Right lung (tissue), 5 donors: Measurements from ENCODE around the gene SDS. TPM values are rescaled to one million over a fixed set of nuclear protein-coding genes. Genes with fewer than 3 reads are reported as not detected.

Experiments
- DNase-seq, 2 donors: peaks; one replicate each; pipeline ENCODE4 v3.0.0-alpha.2; 2013
- polyA plus RNA-seq, 5 donors: library from polyadenylated mRNA; unstranded; fragments of 120-200 nt; gene quantifications; one replicate each; pipeline versions ENCODE4 v1.2.1 to v1.2.3, GENCODE V29; 2013; ENCODE audit warnings: inconsistent platforms in 1 of 5, low replicate concordance in 1 of 5; ENCODE audit not compliant: insufficient read length in 5 of 5, insufficient read depth in 1 of 5

The SDS gene
- polyA plus RNA-seq, 5 donors = 0.17 to 0.40 (median 0.28) TPM; not detected in 1

DNA sequence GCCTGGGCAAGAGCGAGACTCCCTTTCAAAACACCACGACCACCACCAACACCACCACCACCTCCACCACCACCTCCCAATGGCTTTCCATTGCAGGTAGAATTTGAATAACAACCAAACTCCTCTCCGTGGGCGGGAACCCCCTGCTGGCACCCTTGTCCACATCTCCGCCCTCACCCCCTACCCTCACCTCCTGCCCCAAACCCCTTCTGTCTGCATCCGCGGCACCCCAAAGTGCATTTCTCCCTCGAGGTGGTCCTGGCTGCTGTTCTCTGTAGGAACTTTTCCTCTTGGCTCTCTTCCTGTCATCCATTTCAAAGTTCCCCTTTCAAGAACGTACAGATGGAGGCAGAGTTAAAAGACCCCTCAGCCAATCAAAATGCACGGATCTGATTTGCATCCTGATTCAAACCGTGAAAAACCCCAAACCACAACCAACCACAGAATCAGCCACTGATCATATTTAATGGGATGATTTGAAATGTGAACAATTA lies 22.3 kb upstream of the SDS start:
- no peak for DNase-seq

DNA sequence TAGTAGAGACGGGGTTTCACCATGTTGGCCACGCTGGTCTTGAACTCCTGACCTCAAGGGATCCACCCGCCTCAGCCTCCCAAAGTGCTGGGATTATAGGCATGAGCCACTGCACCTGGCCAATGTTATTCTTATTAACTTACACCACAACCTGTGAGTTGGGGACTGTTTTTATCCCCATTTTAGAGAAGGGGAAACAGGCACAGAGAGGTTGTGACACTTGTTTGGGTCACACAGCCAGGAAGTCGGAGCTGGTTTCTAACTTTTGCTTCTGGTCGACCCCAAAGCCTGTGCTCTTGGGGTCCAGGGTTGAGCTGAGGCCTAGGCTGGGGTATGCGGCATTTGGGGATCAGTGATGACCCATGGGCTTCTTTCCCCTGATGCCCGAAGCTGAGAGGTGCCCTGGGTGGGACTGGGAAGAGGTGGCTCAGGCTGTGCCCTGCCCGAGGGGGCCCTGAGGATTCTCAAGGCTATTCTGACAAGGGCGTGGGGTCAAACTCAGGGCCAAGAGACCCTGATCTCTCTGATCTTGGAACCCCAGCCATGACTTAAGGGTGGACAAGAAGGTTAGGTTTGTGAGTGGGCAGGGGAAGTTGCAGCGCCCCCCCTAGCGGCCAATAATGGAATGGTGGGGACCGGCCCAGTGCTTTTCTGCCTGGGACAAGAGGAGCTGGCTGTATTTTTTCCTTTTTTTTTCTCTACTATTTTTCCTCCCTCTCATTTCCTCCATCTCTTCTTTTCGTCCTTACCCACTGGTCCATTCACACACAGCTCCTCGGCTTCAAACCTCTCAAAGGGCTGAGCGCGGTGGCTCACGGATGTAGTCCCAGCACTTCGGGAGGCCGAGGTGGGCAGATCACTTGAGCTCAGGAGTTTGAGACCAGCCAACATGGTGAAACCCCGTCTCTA lies 21.5 kb upstream of the SDS start:
- DNase-seq = no peak

DNA sequence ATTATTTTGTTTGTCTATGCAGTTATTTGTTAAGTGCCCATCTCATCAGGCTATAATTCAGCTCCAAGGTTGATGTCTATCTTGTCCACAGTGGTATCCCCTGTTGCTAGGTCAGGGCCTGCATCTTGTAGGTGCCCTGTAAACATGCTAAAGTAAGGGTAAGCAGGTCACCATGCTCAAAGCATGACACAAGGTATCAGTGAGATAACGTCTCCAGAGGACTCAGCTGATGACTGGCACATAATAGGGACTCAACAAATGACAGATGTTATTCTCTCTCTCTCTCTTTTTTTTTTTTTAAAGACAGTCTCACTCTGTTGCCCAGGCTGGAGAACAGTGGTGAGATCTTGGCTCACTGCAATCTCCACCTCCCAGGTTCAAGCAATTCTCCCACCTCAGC lies 20.8 kb upstream of the SDS start:
- DNase-seq = no peak

DNA sequence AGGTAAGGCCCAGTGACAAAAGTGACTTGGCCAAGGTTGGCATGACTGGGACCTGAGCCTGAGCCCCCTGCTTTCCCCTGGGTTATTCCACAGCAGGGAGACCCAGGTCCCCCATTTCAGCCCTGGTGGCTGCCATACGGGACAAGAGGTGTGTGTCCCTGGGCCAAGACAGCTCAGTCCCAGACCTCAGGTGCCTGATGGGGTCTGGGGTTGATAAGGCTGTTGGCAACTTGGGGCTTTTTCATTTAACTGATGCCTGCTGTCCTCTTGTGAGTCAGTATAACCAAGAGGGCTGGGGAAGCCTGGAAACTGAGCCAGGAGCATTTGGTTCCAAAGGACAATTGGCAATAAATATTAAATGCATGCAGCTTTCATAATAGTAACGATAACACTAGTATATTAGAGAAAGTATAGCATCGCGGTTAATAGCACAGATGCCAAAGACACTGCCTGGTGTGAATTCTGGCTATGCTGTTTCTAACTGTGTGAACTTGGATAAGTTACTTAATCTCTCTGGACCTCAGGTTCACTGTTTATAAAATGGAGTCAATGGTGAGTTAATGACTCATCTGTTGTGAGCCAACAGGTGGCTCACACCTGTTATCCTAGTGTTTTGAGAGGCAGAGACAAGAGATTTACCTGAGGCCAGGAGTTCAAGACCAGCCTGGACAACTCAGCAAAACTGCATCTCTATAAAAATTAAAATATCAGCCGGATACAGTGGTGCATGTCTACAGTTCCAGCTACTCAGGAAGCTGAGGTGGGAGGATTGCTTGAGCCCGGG lies 19.4 kb upstream of the SDS start:
- DNase-seq = no peak

DNA sequence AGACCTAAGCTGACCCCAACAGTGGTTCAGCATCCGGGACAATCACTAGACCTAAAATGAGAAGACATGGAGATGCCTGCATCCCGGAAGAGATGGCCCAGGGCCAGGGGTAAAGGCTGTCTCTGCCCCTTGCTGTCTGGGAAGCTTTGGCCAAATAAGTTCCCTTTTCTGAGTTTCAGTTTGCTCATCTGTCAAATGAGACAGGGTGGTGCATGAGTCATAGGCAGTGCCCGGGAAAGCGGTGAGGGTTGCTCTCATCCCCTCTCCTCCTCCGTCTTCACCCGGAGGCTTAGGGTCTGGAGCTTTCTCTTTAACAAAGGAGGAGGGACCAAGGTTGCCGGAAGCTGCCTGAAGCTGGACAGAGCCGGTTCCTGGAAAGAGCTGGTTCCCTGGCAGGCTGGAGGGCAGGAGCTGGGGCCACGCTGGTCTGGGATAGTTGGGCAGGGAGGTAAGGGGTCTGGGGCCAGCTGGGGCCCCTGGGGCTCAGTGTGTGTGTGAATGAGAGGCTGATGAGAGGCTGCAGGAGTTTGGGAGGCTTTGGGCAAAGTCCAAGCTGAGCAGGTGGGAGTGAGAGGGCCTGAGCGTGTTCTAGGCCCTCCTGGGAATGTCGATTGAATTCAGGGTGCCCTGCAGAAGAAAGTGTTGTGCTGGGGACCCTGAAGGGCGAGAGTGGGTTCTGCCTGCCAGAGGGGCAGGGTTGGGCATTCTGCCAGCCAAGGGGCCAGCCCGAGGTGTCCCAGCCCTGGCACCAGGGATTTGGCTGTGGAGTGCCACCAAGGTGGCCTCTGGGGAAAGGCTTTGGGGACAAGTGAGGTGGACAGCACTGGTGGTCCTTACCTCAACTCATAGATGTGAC lies 18.6 kb upstream of the SDS start, which contains the start of gene SDSL:
SDSL (plus strand) TSS at position 351 of the 856 bp plus-strand sequence. CDS start 5,603 bp downstream, outside the sequence.
- DNase-seq = peak; percentile 42

DNA sequence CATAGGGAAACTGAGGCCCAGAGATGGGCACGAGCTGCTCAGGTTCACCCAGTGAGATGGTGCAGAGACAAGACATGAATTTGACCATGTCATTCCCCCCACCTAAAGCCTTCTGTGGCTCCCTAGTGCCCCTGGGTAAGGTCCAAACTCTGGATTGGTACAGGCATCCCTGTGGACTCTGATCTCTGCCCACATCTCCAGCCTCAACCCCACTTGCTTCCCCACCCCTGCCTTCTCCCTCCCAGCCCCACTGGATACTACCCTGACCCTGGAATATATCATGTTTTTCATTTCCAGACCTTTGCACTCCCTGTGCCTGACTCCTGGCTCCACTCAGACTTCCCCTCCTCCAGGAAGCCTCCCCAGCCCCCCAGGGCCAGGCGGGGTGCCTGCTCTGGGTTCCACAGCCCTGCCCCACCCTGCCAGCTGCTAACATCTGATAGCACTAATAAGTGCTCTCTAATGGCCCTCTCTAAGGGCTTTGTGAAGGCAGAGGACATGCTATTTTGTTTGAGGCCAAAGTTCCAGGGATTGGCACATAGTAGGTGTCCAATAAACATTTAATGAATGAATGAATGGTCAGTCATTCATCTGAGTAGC lies 17.4 kb upstream of the SDS start:
- no peak for DNase-seq

GRCh38 chr12:113418213-113418879 lies 14.7 kb upstream of the SDS start:
- no peak for DNase-seq

DNA sequence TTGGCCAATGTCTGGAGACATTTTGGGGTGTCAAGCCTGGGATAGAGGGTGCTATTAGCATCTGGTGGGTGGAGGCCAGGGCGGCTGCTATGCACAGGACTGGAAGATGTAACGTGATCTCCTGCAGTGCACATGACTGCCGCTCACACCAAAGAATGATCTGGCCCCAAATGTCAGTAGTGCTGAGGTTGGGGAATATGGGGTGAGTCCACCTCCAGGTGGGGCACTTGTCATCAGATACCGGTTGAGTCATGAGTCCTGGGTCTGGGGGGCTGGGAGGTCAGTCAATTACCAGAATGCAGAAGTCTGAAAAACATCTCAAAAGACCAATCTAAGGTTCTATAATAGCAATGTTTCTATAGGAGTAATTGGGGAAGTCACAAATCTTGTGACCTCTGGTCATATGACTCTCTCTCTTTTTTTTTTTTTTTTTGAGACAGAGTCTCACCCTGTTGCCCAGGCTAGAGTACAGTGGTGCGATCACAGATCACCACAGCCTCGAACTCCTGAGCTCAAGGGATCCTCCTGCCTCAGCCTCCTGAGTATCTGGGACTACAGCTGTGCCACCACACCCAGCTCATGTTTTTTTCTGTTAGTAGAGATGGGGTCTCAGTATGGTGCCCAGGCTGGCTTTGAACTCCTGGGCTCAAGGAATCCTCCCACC lies 12.5 kb upstream of the SDS start:
- DNase-seq = no peak

- no peak for DNase-seq
These were observed 10.9 kb upstream of the SDS start for GRCh38 chr12:113414519-113415038.

GRCh38 chr12:113413488-113413939 lies 9.8 kb upstream of the SDS start:
- no peak for DNase-seq

- DNase-seq = no peak
These were observed 5.9 kb upstream of the SDS start for GRCh38 chr12:113409462-113410124.

GRCh38 chr12:113408756-113409298 lies 5.1 kb upstream of the SDS start:
- no peak for DNase-seq

GRCh38 chr12:113407931-113408600 lies 4.4 kb upstream of the SDS start:
- no peak for DNase-seq

- DNase-seq = no peak
These were observed 2.0 kb upstream of the SDS start for GRCh38 chr12:113405694-113406093.

DNA sequence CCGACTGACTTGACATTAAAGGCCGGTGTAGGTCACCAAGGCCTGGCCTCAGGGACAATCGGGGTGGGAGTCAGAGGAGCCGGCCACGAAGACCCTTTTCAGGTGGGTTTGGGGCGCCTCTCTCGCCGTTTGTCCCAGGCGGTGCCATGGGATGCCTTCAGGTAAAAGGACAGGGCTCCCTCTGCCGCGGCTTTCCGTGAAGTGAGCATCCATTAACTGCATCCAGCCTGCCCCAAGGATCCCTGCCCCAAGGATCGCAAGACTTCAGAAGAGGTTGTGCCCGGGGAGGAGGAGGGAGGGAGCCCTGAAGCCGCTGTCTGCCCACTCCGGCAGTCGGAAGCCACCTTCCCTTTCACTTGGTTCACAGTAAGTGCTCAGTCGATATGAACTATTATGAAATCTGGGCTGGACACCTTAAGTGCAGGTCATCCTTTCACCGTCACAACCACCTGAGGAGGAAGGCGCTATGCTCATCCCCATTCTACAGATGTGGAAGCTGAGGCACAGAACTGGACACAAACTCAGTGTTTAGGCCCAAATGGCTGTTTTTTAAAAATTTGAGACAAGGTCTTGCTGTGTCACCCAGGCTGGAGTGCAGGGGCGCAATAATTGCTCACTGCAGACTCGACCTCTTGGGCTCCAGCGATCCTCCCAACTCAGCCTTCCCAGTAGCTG lies 964 bp downstream of the SDS start:
- no peak for DNase-seq

DNA sequence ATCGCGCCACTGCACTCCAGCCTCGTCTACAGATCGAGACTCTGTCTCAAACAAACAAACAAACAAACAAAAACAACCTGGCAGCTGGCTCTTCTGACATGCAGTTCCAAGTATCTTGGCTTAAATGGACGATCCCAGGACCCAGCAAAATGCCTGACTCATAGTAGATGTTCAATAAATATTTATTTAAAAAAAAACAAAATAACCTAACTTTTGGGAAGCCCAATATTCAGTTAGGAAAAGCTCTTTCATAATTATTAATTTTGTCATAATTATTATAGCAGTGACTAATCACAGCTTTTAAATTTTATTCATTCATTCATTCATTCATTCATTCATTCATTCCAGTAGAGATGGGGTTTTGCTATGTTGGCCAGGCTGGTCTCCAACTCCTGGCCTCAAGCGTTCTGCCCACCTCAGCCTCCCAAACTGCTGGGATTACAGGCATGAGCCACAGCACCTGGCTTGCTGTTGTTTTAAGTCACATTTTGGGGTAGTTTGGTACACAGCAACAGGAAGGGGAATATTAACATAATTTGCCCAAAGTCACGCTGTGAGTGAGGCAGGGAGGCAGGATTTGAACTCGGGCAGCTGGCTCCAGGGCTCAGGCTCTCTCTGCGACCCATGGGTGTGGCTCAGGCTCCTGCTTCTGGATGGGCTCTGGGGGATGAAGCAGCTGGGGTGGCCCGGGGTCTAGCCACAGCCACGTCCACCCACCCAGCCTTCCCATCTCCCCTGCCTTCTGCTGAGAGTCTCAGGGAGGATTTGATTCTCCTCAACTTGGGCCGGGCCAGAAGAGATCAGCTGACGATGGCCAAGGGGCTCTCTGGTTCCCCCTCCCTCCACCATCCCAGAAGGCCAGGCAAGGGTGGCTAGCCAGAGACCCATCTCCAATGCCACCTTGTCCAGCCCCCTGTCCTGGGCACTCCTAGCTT lies 2.4 kb downstream of the SDS start:
- no peak for DNase-seq
